GM18861 (cell line): ENCODE results near the gene ASPA.

Experiments
- ATAC-seq: cut with Tn5 transposase; IDR thresholded peaks from one replicate; pipeline ENCODE4 v1.9.1; 2021; ENCODE audit not compliant: unreplicated experiment

Gene ASPA

GRCh38 chr17:3532859-3533142 lies 57.0 kb downstream of the ASPA start:
- no peak for ATAC-seq

GRCh38 chr17:3533752-3534151 lies 58.0 kb downstream of the ASPA start:
- ATAC-seq = no peak

- ATAC-seq = no peak
Measured at GRCh38 chr17:3534881-3535252, 59.1 kb downstream of the ASPA start.

GRCh38 chr17:3535253-3535995 lies 59.6 kb downstream of the ASPA start:
- ATAC-seq = no peak

- ATAC-seq = no peak
Measured at GRCh38 chr17:3536716-3537115, 60.9 kb downstream of the ASPA start.

GRCh38 chr17:3539881-3540540 lies 64.2 kb downstream of the ASPA start:
- no peak for ATAC-seq

GRCh38 chr17:3542410-3543088 lies 66.8 kb downstream of the ASPA start:
- no peak for ATAC-seq

GRCh38 chr17:3543453-3543852 lies 67.7 kb downstream of the ASPA start:
- no peak for ATAC-seq

GRCh38 chr17:3544365-3544764 lies 68.6 kb downstream of the ASPA start:
- no peak for ATAC-seq

- ATAC-seq = no peak
Measured at GRCh38 chr17:3545151-3545550, 69.4 kb downstream of the ASPA start.

- ATAC-seq = no peak
Measured at GRCh38 chr17:3546521-3546920, 70.7 kb downstream of the ASPA start.

- ATAC-seq = no peak
Measured at GRCh38 chr17:3546997-3547396, 71.2 kb downstream of the ASPA start.

GRCh38 chr17:3547628-3548027 lies 71.8 kb downstream of the ASPA start:
- ATAC-seq = no peak

- ATAC-seq = no peak
Measured at GRCh38 chr17:3549610-3550162, 73.9 kb downstream of the ASPA start.

- no peak for ATAC-seq
Measured at GRCh38 chr17:3551189-3551588, 75.4 kb downstream of the ASPA start.

- no peak for ATAC-seq
Measured at GRCh38 chr17:3552916-3553315, 77.1 kb downstream of the ASPA start.
